NCI-H774 (cell line): Measurements from ENCODE around the gene GCC2.
A peak's percentile ranks its signal among the peaks of the same experiment; 100 is the strongest.
"Not testable (repeated sequence)": the region's sequence is repeated elsewhere in the genome, so short reads cannot be mapped to it uniquely, and the experiment has no call there.

Experiments used
- DNase-seq: peaks from one replicate; lab custom pipeline; 2025; lab: John Stamatoyannopoulos, UW

The GCC2 gene

DNA sequence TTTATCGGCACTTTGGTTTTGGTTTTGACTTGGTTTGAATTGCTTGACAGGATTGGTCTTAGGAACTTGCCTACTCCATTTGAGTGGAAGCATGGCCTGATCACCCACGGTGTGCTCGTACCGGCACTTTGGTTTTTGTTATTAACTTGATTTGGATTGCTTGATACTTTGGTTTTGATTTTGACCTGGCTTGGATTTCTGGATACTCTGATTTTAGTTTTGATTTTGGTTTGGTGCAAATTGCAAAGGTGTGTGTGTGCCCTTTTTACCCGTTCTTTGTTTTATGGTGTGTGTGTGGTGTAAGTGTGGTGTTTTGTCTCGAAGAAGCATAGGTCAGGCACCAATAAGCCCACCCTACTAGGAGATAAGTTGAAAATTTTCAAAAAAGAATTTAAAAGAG, 75.7 kb downstream of the GCC2 start:
- not testable (repeated sequence) for DNase-seq

DNA sequence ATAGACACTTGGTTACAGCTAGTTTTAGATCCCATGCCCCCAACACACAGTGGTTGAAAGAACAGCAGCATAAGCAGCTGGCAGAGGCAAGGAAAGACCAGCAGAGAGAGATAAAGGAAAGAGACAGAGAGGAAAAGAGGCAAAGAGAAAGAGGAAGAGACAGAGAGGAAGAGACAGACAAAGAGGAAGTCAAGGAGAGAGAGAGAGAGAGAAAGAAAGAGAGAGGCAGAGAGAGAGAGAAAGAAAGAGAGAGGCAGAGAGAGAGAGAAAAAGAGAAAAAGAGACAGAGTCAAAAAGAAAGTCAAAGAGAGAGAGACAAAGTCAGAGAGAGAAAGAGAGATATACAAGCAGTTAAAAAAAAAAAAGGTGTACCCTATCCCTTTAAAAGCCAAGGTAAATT, 76.3 kb downstream of the GCC2 start:
- not testable (repeated sequence) for DNase-seq

DNA sequence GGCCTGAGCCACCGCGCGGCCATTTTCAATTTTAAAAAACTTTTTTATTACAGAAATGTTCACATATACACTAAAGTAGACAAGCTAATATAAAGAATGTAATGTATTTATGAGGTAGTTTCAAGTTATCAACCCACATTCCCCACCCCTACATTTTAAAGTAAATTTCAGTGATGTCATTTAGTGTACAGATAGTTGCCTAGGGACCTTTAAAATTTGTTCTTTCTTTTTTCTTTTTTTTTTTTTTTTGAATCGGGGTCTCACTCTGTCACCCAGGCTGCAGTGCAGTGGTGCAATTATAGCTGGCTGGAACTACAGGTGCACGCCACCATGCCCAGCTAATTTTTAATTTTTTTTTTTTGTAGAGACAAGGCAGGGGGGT, 82.7 kb downstream of the GCC2 start:
- DNase-seq = no peak

DNA sequence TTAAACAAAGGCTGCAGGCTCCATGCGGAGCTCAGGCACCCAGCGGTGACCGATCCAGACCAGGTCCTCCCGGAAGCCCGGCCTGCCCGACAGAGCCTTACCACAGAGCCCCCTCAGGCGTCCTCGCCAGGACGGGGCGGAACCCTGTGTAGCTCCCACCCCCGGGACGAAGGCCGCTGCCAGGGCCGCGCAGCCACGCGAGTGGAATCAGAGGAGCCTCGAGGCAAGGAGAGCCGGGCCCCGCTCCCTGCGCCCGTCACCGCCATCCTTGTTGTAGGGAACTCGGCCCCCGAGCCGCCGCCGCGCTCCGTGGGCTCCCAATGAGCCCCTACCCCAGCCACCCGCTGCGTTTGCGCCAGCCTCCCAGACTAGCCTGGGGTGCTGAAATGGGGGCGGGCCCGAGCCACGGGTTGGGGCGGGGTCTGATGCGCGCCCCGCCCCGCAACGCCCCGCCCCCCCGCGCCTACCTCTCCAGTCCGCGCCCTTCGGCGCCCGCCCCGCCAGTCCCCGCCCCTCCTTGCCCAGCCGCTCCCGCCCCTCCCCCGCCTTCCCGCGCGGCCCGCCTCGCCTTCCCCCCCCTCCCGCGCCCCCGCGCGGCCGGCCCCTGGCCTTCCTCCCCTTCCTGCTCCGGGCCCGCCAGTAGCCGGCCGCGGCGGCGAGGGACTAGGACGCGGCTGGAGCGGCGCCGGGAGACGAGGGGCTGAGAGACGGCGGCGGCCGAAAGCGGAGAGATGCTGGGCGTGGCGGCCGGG, 85.0 kb downstream of the GCC2 start, which contains the start of gene LIMS1:
TSS of gene LIMS1 (plus strand) at position 639 of the 752 bp plus-strand sequence. CDS start at position 732, 93 bp downstream.
- DNase-seq = peak; percentile 85

DNA sequence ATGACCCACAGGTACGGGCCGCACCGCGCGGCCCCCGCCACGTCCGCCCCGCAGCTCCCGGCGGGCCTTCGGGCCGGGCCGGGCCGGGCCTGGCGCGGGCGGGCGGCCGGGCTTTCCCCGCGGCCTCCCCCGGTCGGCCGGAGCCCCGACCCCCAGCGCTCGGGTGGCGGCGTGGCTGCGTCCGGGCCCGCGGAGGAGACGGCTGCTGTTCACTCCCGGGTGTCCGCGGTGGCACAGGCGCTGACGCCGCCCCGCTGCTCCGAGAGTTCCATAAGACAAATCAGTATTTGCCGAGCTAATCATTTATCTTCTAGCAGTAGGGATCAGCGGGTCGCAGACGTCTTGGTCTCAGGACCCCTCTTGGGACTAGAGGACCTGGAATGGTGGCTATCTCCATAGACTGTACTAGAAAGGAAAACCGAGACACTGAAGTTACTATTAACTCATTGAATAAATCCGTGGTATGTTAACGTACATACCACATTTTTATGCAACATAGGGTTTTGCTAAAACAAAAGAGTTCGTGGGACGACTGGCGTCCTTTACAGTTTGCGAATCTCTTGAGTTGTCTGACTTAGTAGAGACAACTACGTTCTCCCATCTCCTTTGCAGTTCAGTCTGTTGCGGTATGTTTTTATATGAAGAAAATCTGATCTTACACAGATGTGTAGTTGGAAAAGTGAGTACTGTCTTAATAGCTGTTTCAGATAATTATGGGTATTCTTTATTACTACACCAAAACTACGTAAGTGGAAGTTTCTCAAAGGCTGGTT, 85.8 kb downstream of the GCC2 start:
- DNase-seq = no peak

DNA sequence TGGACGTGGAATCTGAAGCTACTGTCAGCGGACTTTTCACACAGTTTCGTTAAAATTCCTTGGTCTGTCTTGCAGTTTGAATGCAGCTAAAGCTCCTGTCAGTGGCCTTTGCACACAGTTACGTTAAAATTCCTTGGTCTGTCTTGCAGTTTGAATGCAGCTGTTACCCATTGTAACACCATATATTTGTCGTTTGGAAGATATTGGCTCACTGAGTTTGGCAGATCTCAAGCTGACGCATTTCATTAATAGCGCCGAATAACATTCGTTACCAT, 86.3 kb downstream of the GCC2 start:
- DNase-seq = no peak

DNA sequence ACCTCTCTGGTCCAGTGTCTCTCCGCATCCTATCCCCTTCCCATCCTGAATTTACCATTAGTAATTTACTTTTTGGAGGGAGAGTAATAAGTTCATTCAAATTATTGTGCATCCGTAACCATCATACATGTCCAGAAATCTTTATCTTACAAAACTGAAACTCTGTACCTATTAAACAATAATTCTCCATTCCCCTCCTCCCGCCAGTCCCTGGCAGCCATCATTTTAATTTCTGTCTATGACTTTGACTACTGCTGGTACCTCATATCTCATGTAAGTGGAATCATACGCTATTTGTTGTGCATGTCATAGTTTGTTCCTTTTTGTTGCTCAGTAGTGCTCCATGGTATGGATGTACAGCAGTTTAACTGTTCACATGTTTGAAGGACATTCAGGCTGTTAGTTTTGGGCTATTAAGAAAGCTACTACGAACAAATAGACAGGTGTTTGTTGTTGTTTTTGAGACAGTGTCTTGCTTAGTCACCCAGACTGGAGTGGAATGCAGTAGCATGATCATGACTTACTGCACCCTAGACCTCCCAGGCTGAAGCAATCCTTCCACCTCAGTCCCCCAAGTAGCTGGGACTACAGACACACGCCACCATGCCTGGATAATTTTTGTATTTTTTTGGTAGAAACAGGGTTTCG, 87.3 kb downstream of the GCC2 start:
- no peak for DNase-seq

DNA sequence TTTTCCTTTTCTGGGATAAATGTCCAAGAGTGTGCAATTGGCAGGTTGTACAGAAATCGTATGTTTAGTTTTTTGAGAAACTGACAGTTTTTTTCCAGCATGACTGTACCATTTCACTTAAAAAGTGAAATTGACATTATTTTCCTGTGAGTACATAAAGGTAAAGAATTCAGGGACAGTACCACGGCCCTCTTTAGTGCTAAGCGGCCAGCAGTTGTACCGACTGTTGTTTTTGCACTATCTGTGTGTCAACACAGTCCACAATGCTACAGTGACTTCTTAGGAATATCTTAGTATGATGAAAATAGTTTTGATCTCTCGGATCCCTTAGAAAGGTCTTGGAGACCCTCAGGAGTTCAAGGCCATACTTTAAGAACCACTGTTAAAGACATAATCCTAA, 87.9 kb downstream of the GCC2 start:
- no peak for DNase-seq

DNA sequence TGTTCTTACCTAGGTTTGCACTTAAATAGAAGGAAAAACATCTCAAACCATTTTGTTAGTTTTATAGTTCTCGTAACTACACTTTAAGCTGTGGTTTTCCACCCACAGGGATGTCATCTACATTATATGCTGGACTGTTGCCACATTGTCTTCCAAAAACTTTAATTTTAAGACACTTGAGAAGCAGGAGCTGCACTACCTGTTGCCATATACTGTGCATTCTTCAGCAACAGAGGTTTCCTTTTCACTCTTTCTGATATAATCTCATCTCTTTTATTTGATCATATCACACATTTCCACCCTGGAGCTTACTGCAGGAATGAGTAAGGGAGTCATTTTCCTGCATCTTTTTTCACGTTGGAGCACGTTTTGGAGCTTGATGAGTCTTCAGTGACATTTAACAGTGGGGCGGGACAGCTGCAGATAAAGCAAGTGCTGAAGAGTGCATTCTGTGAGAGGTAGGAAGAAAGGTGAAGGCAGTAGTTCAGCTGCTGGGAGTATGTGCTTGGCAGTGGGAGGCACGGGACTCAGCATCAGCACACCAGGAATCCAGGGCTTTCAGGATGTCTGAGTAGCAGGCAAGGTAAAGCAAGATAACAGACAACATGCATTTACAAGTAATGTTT, 89.1 kb downstream of the GCC2 start:
- no peak for DNase-seq

DNA sequence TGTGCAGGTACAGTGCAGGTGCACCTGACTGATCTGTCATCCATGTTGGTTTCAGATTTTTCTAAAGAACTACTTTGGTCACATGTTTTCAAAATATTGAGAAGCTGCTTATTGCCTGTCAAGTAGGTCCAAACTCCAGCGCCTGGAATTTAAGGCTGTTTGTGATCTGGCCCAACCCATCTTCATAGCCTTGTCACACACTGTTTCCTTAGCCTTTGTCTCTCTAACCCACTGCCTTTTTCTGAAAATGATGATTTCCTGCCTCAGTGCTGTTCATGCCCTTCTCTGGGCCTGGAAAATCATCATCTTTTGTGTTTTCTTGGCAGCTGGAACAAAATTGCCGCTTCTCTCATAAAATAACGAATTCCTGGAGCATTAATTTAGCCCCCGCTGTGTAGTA, 92.4 kb downstream of the GCC2 start:
- no peak for DNase-seq

DNA sequence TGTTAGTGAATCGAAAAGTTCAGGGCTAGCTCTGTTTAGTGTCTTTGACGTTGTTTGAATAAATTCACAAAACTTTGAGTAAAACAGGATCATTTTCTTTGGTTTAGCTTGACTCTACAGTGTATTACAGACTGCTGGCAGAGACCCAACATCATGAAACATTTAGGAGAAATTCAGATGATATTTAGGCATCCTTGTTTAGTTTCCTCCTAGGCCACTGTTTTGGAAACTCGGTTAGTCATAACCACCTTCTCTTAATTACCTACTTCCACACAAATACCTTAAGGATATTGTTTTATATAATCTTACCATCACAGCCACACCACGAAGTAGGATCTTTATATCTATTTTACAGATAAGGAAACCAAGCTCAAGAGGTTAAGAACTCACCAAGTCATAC, 93.1 kb downstream of the GCC2 start:
- no peak for DNase-seq

DNA sequence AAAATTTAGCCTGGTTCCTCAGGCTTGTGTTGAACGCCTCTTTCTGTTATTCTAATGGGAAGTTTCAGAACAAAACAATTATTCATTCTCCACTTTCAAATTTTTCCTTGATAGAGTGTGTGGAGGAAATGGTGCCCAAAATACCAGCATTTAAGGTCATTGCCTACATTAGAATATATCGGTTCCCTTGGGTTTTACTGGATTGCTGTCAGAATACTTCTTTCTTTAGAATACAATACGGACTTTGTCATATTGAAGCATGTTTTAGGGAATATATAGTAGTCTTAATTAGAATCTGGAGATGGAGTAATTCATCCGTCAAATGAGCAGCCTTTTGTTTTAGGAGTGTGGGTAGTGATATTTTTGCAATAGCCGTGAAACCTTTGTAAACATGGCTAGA, 98.6 kb downstream of the GCC2 start:
- no peak for DNase-seq

DNA sequence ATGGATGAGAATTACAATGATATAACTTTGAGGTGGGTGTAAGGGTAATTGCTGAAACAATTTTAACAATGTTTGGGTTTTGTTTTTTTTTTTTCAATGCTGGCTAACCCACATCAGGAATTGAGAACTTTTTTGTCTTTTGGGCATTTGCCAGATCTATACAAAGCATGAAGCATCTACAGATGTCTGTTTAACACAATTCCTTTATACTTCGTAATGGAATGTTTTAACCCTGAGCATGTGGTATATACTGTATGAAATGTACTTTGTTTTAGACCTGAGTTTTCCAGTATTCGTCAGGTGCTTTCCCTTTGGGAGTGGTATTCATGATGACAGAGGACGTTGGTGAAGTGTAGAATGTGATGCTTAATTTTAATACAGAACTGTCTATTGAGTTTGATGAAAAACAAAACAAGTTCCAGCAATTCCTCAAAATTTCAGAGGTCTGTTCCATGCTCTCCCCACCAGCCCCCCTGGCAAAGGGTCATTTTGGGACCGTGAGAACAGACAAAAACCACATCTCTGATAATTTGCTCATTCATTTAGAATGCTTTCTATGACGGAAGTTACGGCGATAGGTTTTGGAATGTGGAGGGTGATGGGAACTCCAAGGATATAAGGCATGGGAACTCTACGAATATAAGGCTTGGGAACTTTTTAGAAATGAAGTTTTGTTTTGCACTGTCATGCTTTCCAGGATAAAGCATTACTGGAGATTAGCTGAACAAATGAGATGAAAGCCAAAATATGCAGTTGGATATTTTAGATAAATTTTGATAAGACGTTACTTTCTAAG, 99.4 kb downstream of the GCC2 start:
- DNase-seq = no peak

DNA sequence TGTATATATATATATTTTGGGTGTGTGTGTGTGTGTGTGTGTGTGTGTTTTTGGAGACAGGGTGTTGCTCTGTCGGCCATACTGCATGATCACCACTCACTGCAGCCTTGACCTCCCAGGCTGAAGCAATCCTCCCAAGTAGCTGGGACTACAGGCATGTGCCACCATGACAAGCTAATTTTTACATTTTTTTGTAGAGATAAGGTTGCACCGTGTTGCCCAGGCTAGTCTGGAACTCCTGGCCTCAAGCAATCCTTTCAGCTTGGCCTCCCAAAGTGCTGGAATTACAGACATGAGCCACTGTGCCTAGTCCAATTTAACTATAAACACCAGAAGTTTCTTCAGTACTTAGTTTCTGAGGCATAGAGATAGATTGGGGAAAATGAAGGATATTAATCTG, 103.6 kb downstream of the GCC2 start:
- no peak for DNase-seq

DNA sequence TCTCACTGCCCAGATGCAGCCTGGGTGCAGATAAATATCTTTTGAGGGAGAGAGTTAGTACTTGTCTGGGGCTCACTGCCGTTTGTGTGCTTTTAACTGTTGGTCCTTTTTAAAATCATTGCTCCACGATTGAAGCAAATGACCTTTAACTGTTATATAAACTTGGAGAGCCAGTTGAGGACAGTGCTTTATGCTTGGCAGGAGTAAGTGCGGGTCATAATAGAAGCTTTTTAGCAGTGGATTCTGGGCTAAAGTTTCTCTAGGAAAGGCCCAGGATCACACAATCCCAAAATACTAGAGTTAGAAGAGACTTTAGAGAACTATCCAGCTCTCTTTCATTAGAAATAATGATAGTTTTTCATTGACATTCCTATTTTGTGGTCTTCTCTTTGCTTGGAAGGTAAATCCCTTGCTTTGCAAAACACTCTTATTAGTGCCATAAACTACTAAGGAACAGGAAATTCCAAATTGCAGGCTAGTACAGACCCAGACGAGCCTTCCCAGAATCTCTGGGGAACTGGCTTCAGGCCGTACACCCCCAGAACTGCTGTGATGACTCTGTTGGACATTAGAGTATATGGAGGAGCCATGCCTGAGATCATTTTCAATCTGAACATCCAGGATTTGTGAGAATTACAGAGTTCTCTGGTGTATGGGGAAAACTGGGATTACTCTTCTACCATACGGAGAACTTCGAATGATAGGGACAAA, 104.4 kb downstream of the GCC2 start:
- DNase-seq = no peak

DNA sequence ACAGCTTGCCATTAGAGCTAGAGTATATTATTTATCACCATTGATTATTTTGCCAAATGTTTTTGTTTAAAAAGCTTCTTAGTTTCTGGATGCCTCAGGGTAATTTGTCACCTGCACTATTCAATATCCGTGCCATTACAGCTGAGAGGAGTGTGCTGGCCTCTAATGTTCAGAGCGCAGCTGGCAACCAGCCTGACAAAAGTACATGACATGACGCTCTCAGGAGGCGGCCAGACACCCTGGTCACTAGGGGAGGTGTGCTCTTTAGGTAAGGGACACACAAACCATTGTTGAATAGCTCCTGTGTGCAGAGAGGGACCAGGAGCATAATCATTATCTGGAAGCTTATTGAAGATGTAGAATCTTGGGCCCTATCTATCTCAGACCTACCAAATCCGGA, 105.5 kb downstream of the GCC2 start:
- peak; percentile 34 for DNase-seq

DNA sequence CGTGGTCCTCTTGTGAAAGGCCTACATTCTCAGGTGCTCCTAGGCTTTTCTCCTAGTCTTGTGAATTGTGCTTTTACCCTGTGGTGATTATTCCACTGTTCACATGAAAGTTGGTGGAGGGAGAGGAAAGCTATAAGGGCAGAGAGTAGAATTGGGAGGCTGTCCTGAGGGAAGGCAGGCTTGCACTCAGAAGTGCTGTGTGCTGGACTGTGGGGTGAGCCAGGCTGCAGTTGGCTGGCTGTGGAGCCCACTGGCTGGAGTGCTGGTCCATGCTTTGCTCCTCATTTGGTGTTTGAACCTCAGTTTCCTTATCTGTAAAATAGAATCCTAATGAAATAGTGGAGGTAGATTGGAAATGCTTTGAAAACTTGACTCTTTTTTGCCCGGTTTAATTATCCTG, 106.6 kb downstream of the GCC2 start:
- no peak for DNase-seq

DNA sequence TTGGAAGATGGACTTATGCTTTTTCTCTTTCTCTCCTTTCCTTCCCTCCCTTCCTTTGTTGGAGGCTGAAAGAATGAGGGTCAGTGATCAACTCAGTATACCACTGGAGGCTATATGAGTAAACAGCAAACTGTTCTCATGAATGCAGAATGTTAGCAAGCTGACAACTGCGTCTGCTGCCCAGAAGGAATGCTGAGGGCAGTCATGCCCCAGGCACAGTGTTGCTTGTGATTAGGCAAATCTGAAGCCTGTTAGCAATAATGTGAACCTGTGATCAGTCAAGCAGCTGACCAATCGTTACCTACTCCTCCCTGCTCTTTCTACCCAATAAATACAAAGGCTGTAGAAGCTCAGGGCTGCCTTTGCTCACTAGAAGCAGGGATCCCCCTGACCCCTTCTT, 107.6 kb downstream of the GCC2 start:
- not testable (repeated sequence) for DNase-seq
